ENCODE results near the gene ACSM3. TPM values are rescaled to one million over a fixed set of nuclear protein-coding genes. Genes with fewer than 3 reads are reported as not detected.
A peak's percentile ranks its signal among the peaks of the same experiment; 100 is the strongest.

The ACSM3 gene
- total and polyA plus RNA-seq, 9 of the 15 experiments (the other 6 are each of a cell fraction or from before 2014, with no cell fraction given) = 112 to 420 (median 182) TPM

DNA sequence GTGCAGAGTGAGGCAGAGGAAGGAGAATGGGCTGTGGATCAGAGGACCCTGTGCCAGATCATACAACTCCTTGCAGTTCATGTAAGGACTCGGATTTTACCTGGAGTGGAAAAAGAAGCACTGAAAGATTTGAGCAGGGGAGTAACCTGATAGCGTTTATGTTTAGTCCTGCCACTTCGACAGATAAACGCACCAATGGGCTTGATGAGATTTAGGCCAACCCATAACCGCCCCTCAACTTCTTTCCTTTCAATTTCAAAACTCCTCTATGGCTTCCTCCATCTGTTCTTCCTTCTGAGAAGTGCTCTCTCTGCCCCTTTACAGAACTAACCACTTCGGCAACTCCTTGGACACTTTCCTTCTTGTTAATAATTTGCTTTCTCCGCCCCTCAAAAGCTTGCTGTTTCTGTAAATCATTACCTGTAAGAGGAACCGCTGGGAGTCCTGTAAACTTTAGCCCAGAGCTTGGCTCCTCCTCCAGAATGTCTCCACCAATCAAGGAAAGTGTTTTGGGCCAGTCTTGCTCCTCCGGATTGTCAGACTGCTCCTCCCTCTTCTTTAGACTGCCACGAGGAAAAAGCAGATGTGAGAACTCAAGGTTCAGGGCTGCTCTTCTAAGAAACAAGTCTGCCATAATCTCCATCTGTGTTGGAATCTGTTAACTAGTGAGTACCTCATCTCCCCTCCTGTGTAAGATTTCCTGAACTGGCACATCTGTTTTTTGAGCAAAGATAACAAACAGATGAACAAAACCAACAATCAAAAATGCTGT is at the start of gene ACSM3 (continued):
- TF ChIP-seq, protein P1, sequence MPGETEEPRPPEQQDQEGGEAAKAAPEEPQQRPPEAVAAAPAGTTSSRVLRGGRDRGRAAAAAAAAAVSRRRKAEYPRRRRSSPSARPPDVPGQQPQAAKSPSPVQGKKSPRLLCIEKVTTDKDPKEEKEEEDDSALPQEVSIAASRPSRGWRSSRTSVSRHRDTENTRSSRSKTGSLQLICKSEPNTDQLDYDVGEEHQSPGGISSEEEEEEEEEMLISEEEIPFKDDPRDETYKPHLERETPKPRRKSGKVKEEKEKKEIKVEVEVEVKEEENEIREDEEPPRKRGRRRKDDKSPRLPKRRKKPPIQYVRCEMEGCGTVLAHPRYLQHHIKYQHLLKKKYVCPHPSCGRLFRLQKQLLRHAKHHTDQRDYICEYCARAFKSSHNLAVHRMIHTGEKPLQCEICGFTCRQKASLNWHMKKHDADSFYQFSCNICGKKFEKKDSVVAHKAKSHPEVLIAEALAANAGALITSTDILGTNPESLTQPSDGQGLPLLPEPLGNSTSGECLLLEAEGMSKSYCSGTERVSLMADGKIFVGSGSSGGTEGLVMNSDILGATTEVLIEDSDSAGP (CRISPR knock-in tag; IDR thresholded peaks at IDR 0.05) = no peak
- TF ChIP-seq ZNF263 (CRISPR knock-in tag; IDR thresholded peaks at IDR 0.05; ENCODE audit: borderline replicate concordance) = peak; percentile 89
- TF ChIP-seq, protein P2, sequence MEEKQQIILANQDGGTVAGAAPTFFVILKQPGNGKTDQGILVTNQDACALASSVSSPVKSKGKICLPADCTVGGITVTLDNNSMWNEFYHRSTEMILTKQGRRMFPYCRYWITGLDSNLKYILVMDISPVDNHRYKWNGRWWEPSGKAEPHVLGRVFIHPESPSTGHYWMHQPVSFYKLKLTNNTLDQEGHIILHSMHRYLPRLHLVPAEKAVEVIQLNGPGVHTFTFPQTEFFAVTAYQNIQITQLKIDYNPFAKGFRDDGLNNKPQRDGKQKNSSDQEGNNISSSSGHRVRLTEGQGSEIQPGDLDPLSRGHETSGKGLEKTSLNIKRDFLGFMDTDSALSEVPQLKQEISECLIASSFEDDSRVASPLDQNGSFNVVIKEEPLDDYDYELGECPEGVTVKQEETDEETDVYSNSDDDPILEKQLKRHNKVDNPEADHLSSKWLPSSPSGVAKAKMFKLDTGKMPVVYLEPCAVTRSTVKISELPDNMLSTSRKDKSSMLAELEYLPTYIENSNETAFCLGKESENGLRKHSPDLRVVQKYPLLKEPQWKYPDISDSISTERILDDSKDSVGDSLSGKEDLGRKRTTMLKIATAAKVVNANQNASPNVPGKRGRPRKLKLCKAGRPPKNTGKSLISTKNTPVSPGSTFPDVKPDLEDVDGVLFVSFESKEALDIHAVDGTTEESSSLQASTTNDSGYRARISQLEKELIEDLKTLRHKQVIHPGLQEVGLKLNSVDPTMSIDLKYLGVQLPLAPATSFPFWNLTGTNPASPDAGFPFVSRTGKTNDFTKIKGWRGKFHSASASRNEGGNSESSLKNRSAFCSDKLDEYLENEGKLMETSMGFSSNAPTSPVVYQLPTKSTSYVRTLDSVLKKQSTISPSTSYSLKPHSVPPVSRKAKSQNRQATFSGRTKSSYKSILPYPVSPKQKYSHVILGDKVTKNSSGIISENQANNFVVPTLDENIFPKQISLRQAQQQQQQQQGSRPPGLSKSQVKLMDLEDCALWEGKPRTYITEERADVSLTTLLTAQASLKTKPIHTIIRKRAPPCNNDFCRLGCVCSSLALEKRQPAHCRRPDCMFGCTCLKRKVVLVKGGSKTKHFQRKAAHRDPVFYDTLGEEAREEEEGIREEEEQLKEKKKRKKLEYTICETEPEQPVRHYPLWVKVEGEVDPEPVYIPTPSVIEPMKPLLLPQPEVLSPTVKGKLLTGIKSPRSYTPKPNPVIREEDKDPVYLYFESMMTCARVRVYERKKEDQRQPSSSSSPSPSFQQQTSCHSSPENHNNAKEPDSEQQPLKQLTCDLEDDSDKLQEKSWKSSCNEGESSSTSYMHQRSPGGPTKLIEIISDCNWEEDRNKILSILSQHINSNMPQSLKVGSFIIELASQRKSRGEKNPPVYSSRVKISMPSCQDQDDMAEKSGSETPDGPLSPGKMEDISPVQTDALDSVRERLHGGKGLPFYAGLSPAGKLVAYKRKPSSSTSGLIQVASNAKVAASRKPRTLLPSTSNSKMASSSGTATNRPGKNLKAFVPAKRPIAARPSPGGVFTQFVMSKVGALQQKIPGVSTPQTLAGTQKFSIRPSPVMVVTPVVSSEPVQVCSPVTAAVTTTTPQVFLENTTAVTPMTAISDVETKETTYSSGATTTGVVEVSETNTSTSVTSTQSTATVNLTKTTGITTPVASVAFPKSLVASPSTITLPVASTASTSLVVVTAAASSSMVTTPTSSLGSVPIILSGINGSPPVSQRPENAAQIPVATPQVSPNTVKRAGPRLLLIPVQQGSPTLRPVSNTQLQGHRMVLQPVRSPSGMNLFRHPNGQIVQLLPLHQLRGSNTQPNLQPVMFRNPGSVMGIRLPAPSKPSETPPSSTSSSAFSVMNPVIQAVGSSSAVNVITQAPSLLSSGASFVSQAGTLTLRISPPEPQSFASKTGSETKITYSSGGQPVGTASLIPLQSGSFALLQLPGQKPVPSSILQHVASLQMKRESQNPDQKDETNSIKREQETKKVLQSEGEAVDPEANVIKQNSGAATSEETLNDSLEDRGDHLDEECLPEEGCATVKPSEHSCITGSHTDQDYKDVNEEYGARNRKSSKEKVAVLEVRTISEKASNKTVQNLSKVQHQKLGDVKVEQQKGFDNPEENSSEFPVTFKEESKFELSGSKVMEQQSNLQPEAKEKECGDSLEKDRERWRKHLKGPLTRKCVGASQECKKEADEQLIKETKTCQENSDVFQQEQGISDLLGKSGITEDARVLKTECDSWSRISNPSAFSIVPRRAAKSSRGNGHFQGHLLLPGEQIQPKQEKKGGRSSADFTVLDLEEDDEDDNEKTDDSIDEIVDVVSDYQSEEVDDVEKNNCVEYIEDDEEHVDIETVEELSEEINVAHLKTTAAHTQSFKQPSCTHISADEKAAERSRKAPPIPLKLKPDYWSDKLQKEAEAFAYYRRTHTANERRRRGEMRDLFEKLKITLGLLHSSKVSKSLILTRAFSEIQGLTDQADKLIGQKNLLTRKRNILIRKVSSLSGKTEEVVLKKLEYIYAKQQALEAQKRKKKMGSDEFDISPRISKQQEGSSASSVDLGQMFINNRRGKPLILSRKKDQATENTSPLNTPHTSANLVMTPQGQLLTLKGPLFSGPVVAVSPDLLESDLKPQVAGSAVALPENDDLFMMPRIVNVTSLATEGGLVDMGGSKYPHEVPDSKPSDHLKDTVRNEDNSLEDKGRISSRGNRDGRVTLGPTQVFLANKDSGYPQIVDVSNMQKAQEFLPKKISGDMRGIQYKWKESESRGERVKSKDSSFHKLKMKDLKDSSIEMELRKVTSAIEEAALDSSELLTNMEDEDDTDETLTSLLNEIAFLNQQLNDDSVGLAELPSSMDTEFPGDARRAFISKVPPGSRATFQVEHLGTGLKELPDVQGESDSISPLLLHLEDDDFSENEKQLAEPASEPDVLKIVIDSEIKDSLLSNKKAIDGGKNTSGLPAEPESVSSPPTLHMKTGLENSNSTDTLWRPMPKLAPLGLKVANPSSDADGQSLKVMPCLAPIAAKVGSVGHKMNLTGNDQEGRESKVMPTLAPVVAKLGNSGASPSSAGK (IDR thresholded peaks at IDR 0.05) = peak; percentile 90
- no peak for TF ChIP-seq ELF1 (tag; IDR thresholded peaks at IDR 0.05)
- no peak for TF ChIP-seq STAT5A (IDR thresholded peaks at IDR 0.05; ENCODE audit: borderline replicate concordance, low read length)
- TF ChIP-seq, protein P3, sequence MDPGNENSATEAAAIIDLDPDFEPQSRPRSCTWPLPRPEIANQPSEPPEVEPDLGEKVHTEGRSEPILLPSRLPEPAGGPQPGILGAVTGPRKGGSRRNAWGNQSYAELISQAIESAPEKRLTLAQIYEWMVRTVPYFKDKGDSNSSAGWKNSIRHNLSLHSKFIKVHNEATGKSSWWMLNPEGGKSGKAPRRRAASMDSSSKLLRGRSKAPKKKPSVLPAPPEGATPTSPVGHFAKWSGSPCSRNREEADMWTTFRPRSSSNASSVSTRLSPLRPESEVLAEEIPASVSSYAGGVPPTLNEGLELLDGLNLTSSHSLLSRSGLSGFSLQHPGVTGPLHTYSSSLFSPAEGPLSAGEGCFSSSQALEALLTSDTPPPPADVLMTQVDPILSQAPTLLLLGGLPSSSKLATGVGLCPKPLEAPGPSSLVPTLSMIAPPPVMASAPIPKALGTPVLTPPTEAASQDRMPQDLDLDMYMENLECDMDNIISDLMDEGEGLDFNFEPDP (CRISPR knock-in tag; IDR thresholded peaks at IDR 0.05) = no peak
- TF ChIP-seq MAZ (CRISPR knock-in tag; conservative IDR thresholded peaks at IDR 0.05 in 1 of 2, IDR thresholded peaks at IDR 0.05 in 1 of 2) = 0 out of 4 replicates have a peak, but pooled peaks of 1 of the 2 experiments have one; percentile 22
- peak; percentile 48; the same call in 1 of the 2 replicates for TF ChIP-seq CBFA2T3 (IDR thresholded peaks at IDR 0.05)
- 0 out of 2 replicates have a peak, but pooled peaks have one; percentile 14 for TF ChIP-seq ZEB2 (IDR thresholded peaks at IDR 0.05)
- TF ChIP-seq GTF2E2 (tag; IDR thresholded peaks at IDR 0.05) = peak; percentile 87; the same call in 1 of the 2 replicates
- TF ChIP-seq NFXL1 (CRISPR knock-in tag; IDR thresholded peaks at IDR 0.05) = no peak
- no peak for TF ChIP-seq RAD51 (IDR thresholded peaks at IDR 0.05; ENCODE audit: borderline replicate concordance, low read depth)
- no peak for TF ChIP-seq MAFK (IDR thresholded peaks at IDR 0.05; ENCODE audit: low read length)

Measured in K562 (cell line).